Fibroblast of villous mesenchyme (primary cell): Measurements from ENCODE around the gene CCDC93. TPM values are rescaled to one million over a fixed set of nuclear protein-coding genes. Genes with fewer than 3 reads are reported as not detected.

Experiments used
- DNase-seq: peaks from one replicate; pipeline ENCODE4 v3.0.0-alpha.2; 2010; ENCODE audit warnings: low read depth
- H3K4me3 ChIP-seq: 2 replicates; pipeline ENCODE4 v1.5.1; 2011; ENCODE audit warnings: low read depth, mild to moderate bottlenecking, low read length
- CTCF ChIP-seq: IDR thresholded peaks from 2 replicates; pipeline ENCODE4 v1.5.1; 2012; ENCODE audit warnings: low read depth, mild to moderate bottlenecking, low read length; ENCODE audit not compliant: insufficient read depth
- total RNA-seq: library from RNA; depleted of rRNA; stranded (reverse); fragments of >200 nt; gene quantifications from 2 replicates; pipeline ENCODE4 v1.2.3, GENCODE V29; 2012

CCDC93 gene
- total RNA-seq, 1 donor, result 28.1 TPM

- no peak for TF ChIP-seq CTCF
- H3K4me3 ChIP-seq, result peak overlapping the region; percentile 87
- peak; percentile 19 for DNase-seq
Observed at GRCh38 chr2:118013221-118013723, 598 bp downstream of the CCDC93 start.

- H3K4me3 ChIP-seq, result peak overlapping the region; percentile 87
- TF ChIP-seq CTCF, result no peak
- no peak for DNase-seq
Observed at GRCh38 chr2:118012778-118013177, 1.1 kb downstream of the CCDC93 start.

GRCh38 chr2:118010473-118010872, 3.4 kb downstream of the CCDC93 start:
- no peak for DNase-seq
- no peak for TF ChIP-seq CTCF
- no peak overlapping the region for H3K4me3 ChIP-seq

- H3K4me3 ChIP-seq, result no peak overlapping the region
- TF ChIP-seq CTCF, result no peak
- no peak for DNase-seq
Observed at GRCh38 chr2:118006861-118007260, 7.0 kb downstream of the CCDC93 start.

GRCh38 chr2:118006326-118006725, 7.5 kb downstream of the CCDC93 start:
- TF ChIP-seq CTCF, result no peak
- no peak overlapping the region for H3K4me3 ChIP-seq
- DNase-seq, result no peak

GRCh38 chr2:118003396-118003824, 10.5 kb downstream of the CCDC93 start:
- no peak overlapping the region for H3K4me3 ChIP-seq
- peak; percentile 90 for DNase-seq
- peak; percentile 79 for TF ChIP-seq CTCF

- TF ChIP-seq CTCF, result no peak
- no peak for DNase-seq
- H3K4me3 ChIP-seq, result no peak overlapping the region
Observed at GRCh38 chr2:118000041-118000440, 13.8 kb downstream of the CCDC93 start.
